GM12892 (cell line): ENCODE measurements around the gene STPG3.

Experiments used
- POLR2A ChIP-seq: IDR thresholded peaks from 2 replicates; pipeline ENCODE4 v1.6.1; 2011; ENCODE audit warnings: low read depth, low read length, control low read depth
- POLR2AphosphoS5 ChIP-seq: IDR thresholded peaks from 2 replicates; pipeline ENCODE4 v1.6.1; 2011; ENCODE audit warnings: low read depth, low read length, control low read depth

GRCh38 chr9:137254624-137255447, 3.8 kb downstream of the STPG3 start, which contains the start of gene NELFB:
- TF ChIP-seq POLR2A (peak; percentile 68), POLR2AphosphoS5 (no peak)
